Measurements from ENCODE around the gene NSL1.

The NSL1 gene

DNA sequence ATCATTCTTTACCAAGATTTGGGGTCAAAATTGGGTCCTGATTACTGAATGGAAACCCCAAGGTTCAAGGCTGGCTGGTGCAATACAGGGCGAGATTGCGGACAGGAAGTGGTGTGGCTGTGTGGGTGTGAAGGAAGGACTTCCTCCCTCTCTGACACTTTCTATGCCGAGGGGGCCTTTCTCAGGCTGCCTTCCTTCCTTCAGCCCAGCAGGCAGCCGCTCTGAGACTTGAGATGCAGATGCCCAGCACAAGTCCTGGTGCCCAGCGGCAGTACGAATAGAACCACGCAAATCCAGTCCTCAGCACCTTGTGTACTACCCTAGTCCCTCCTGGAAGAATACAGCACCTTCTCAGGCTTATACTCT, 108.2 kb downstream of the NSL1 start:
- no peak for DNase-seq

DNA sequence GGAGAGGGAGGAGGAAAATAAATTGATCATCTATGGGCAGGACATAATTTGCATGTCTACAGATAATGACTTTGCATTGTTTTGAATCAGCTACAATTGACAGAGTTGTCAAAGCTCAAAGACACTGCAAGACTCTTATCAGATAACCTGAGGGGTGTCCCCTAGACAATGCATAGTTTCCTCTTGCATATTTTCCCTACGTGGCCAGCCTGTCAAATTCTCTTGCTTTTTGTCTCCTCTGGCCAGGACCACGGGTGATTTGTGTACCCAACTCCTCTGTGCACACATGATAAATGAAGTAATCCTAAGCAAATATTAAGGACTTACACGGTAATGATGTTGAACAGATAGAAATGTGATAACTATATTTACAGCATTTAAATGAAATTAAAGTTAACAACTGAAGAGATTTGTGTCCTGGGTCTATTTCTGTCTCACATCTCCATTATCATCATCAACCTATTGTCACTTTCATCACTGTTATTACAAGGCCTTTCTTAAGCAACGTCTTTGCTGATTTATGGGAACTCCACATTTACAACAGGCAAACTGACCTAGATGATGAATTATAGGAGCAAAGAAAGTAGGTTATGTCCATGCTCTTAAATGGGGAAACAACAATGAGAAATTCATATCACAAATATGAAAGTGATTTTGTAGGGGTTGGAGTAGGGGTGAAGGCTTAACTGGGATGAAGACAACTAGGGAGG, 110.7 kb downstream of the NSL1 start:
- no peak for DNase-seq

DNA sequence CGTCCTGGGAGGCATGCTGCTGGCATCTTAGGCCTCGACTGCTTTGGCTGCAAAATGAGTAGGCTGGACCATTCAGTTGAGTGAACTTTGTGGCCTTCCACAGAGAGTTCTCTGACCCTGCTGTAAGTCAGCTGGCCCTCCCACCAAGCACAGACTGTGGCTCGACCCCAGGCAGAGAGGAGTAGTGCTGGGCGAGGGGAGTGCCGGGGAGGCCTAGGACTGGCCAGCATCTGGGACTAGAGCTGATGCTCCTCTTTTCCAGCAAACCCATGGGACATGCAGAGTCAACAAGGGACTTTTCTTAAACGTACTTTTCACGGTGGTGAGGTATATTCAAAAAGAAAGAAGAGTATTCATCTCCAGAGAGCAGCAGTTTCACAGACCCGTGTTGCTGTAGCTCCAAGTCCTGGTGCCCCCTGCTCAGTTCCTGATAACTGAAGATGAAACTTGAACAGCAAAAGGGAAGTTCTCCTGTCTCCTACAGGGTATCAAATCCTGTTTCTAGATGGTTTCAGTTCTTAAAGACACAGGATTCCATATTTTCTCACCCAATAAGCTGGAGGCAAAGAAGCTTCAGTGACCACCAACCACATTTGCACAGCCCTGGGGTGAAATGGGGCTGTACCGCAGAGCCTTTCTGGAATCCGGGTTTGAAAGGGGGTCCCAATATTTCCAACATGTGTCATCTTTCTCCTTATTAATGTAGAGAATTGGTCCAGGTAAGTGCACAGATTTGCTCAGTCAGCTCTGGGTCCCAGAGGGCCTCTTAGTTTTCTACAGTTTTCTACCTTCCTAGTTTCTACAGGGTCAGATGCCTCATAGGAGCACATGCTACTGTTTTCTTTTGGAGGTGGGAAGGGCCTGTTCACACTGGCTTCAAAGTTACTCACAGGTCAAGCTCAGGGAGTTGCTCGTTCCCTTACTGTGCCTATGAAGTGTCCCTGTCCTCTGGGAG, 112.8 kb downstream of the NSL1 start:
- no peak for DNase-seq

DNA sequence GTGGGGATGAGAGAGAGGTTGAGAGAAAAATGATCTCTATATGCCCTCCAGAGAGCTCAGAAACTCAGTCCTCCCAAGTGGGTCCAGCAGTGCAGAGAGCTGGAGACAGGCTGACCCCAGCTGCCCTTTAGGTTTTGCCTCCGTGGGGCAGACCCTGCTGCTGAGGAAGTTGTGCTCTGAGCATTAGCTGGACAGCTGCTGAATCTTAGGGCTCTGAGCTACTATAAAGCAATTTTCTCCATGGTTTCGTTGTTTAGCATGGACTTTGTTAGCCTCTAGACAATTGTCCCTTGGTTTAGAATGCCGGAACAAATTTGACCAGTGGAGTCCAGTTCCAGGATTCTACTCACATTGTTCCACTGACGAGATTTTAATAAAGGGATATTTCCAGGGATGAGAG, 114.0 kb downstream of the NSL1 start:
- DNase-seq: no peak

DNA sequence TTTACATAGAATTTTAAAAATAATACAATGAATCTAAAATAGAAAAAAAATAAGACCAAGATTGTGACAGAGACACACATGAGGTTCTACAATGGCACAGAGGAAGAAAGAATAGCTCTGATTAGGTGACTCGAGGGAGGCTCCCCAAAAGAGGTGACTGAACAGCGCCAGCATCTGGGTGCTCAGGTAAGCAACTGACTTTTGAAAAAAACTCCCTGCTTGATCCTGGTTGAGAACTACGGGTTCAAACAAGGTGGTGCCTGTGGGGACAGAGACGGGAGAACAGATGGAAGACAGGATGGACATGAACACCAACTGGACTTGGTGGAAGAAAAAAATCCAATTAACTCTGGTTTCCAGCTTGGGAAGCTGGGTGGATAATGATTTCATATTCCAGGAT, 114.4 kb downstream of the NSL1 start:
- no peak for DNase-seq

Data from NCI-H1092 treated with DMSO at 0.1 percent for 48 hours (cell line).